Measurements from ENCODE around the gene TMEM9B.
"Not testable (repeated sequence)": the region's sequence is repeated elsewhere in the genome, so short reads cannot be mapped to it uniquely, and the experiment has no call there.

The TMEM9B gene

DNA sequence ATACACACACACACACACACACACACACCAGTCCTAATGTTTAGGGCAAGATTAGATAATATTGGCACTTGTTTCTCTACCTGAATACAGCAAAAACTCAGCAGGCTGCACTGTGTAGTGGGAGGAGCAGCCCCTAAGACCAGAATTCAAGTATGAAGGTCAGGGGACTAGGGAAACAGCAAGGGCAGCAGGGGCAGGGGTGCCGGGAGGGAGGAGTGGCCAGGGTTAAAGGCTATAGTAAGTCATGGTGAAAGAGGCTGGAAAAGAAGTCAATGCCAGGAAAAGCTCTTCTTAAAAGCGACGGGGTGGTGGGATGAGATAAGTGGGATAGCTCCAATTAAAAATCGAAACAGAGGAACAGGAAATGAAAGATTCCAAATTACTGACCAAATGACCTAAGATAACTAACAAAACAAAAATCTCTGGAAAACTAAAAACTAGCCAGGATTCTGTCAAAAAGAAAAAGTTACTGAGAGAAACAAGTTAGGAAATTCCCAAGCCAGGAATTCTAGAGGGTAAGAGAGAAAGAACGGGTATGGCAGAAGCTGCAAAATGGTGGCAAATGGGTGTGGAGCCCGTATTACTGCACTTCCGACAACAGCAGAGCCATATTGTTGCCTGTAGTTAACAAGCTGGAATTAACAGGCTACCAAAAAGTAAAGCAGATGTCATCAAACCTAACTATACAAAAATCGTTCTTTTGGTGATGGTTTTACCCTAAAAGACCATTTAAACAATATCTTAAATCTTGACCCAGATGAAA, 22.7 kb downstream of the TMEM9B start:
- no peak for DNase-seq (ENCODE audit: low read depth)
- TF ChIP-seq, protein P1, sequence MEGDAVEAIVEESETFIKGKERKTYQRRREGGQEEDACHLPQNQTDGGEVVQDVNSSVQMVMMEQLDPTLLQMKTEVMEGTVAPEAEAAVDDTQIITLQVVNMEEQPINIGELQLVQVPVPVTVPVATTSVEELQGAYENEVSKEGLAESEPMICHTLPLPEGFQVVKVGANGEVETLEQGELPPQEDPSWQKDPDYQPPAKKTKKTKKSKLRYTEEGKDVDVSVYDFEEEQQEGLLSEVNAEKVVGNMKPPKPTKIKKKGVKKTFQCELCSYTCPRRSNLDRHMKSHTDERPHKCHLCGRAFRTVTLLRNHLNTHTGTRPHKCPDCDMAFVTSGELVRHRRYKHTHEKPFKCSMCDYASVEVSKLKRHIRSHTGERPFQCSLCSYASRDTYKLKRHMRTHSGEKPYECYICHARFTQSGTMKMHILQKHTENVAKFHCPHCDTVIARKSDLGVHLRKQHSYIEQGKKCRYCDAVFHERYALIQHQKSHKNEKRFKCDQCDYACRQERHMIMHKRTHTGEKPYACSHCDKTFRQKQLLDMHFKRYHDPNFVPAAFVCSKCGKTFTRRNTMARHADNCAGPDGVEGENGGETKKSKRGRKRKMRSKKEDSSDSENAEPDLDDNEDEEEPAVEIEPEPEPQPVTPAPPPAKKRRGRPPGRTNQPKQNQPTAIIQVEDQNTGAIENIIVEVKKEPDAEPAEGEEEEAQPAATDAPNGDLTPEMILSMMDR (conservative IDR thresholded peaks at IDR 0.05; ENCODE audit: control insufficient read depth, insufficient read depth, low read depth, low read length) = no peak
- no peak overlapping the region for H3K4me3 ChIP-seq (ENCODE audit: control insufficient read depth, low read depth, low read length)

DNA sequence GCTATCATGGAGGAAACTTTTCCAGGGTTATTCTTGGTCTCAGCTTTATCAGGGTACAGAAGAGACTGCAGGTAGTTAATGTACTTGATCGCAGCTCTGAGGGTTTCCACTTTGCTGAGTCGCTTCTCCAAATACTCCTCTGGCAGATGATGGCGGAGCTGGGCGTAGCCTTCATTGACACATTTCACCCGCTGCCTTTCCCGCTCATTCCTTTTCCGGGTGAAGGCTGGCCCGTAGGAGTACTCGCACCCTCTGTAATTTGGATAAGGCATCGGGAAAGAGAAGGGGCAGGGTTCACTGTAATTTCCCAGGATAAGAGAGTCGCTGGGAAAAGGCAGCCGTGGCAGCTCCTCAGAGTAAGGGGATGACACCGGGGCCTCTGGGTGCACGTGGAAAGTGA, 26.6 kb downstream of the TMEM9B start:
- DNase-seq (ENCODE audit: low read depth) = no peak
- TF ChIP-seq, protein P1 (conservative IDR thresholded peaks at IDR 0.05; ENCODE audit: control insufficient read depth, insufficient read depth, low read depth, low read length) = no peak
- H3K4me3 ChIP-seq (ENCODE audit: control insufficient read depth, low read depth, low read length) = no peak overlapping the region

DNA sequence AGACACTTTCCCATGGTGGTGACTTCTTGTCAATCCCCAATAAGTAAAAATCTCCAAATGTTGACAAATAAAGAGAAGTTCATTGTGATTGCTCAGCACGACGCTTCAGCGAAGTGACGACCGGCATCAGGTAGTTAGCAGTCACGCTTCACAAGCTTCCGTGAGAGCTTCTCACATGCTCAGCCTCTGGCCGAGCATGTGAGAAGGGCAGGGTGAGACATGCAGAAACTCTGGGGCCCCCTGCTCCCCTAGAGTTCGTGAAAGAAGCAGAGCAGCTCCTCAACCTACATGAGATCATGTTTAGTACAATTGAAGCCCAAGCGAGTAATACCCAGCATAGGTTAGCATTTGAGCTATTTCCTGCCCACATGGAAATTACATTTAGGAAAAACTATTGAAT, 27.1 kb downstream of the TMEM9B start:
- no peak overlapping the region for H3K4me3 ChIP-seq (ENCODE audit: control insufficient read depth, low read depth, low read length)
- TF ChIP-seq, protein P1 (conservative IDR thresholded peaks at IDR 0.05; ENCODE audit: control insufficient read depth, insufficient read depth, low read depth, low read length) = no peak

DNA sequence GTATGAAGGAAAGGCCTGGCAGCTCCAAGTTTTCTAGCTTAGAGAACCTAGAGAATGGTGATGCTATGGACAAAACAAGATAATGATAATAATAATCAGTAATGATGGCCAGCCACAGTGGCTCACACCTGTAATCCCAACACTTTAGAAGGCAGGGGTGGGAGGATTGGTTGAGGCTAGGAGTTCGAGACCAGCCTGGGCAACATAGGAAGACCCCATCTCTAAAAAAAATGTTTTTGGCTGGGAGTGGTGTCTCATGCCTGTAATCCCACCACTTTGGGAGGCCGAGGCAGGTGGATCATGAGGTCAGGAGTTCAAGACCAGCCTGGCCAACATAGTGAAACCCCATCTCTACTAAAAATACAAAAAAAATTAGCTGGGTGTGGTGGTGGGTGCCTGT, 28.5 kb downstream of the TMEM9B start:
- not testable (repeated sequence) for H3K4me3 ChIP-seq (ENCODE audit: control insufficient read depth, low read depth, low read length); DNase-seq (ENCODE audit: low read depth)

More for the DNA sequence above, 27.1 kb downstream of the TMEM9B start:
- DNase-seq (ENCODE audit: low read depth) = no peak

DNA sequence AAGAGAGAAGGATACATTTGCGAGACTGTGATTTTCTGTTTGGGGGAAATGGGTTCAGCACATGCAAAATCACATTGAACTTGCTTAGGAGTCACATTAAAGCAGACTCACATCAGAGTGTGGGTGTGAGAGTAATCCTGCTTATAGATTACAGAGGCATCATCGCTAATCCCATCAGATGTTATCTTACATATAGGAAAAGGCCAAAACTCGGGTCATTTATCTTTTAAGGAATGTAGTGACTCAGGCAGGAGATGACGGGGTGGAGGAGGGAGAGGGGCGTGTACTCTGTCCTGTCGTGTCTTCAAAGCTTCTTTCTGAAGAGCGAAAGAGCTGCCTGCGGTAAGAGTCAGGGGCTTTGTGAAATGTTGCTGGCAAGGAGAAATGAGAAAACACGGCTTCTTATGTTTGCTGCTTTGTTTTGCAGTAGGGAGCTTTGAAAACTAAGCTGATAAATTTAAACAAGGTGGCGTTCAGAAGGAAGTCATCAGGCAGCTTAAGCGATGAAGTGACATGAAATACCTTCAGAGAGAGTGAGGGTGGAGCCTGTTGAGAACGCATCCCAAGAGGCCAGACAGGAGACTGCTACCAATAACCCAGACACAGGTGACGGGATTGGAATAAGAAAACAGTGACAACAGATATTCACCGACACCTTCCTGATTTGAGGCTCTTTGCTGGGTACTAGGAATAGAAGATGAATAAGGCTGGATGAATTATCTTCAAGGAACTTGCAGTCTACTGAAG, 29.3 kb downstream of the TMEM9B start:
- H3K4me3 ChIP-seq (ENCODE audit: control insufficient read depth, low read depth, low read length) = no peak overlapping the region
- peak; percentile 84 for DNase-seq (ENCODE audit: low read depth)
- TF ChIP-seq, protein P1 (conservative IDR thresholded peaks at IDR 0.05; ENCODE audit: control insufficient read depth, insufficient read depth, low read depth, low read length) = no peak

DNA sequence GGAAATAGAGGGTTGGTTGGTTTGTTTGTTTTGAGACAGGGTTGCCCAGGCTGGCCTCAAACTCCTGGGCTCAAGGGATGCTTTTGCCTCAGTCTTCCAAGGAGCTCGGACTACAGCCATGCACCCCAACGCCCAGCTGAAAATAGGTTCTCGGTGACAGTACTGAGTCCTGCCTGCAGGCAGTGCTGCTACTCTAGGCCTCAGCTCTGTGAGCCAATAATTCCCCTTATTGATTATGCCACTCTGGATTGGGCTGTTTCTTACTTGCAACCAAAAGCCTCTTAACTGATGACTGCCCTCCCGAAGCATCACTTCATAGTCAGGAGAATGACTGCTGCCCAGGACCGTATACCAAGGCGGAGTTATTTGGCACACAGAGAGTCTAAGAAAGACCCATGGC, 30.3 kb downstream of the TMEM9B start:
- TF ChIP-seq, protein P1 (conservative IDR thresholded peaks at IDR 0.05; ENCODE audit: control insufficient read depth, insufficient read depth, low read depth, low read length) = no peak
- no peak overlapping the region for H3K4me3 ChIP-seq (ENCODE audit: control insufficient read depth, low read depth, low read length)
- no peak for DNase-seq (ENCODE audit: low read depth)

DNA sequence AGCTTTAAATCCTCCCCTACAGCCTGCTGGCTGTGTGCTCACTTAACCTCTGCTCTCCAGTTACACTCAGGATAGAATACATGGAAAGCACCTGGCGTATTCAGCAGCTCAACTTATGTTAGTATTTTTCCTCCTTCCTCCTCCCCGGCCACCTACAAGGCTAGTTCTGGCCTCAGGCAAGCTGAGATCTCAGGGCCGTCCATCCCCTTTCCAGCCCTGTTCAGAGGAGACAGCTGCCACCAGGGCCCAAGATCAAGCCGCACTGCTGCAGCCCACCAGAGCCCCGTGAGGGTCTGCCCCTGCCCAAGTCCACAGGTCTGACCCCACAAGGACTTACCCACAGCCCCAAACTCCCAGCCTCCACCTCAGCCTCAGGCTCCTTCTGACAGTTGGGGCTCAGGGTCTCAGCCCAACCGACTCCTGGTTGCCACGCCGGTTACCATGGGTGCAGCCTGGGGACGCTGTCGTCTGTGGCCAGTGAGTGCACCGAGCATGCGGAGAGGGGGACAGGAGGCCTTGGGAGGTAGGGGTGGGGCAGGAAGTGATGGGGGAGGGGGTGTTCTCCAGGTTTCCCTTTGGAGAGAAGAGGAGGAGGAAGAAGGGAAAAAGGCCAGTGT, 31.6 kb downstream of the TMEM9B start, which contains the start of gene C11orf16:
Gene C11orf16, minus strand, starts transcription at position 384 of the 617 bp plus-strand sequence. CDS start 639 bp downstream, outside the sequence.
- no peak within 1 kb of the TSS for H3K4me3 ChIP-seq (ENCODE audit: control insufficient read depth, low read depth, low read length)
- TF ChIP-seq, protein P1 (conservative IDR thresholded peaks at IDR 0.05; ENCODE audit: control insufficient read depth, insufficient read depth, low read depth, low read length) = no peak
- no peak for DNase-seq (ENCODE audit: low read depth)
